GM18498 (cell line): ENCODE data around the gene GLB1L2.
"Not testable (repeated sequence)": the region's sequence is repeated elsewhere in the genome, so short reads cannot be mapped to it uniquely, and the experiment has no call there.

Experiments used
- ATAC-seq: cut with Tn5 transposase; IDR thresholded peaks from one replicate; pipeline ENCODE4 v1.9.1; 2021; ENCODE audit warnings: mild to moderate bottlenecking, moderate library complexity; ENCODE audit not compliant: unreplicated experiment

Gene GLB1L2

GRCh38 chr11:134322553-134322952, 9.2 kb upstream of the GLB1L2 start:
- ATAC-seq: no peak

DNA sequence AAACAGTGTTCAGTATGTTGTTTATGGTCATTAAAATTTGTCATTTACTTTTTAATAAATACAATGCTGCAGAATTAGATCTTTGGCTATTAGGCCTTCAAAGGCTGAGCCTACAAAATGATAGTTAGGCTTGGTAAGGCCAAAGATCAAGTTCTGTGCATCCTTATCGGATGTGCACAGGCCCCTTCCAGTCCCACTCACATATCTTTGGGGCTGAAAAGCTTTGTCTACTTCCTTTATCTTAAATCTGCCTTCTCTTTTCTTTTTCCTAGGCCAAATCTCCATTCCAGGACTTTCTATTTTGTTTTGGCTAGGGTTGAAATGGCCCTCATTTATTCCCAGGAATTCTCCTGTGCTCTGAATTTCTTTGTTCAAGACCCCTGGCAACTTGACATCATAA, 3.4 kb upstream of the GLB1L2 start:
- ATAC-seq: no peak

DNA sequence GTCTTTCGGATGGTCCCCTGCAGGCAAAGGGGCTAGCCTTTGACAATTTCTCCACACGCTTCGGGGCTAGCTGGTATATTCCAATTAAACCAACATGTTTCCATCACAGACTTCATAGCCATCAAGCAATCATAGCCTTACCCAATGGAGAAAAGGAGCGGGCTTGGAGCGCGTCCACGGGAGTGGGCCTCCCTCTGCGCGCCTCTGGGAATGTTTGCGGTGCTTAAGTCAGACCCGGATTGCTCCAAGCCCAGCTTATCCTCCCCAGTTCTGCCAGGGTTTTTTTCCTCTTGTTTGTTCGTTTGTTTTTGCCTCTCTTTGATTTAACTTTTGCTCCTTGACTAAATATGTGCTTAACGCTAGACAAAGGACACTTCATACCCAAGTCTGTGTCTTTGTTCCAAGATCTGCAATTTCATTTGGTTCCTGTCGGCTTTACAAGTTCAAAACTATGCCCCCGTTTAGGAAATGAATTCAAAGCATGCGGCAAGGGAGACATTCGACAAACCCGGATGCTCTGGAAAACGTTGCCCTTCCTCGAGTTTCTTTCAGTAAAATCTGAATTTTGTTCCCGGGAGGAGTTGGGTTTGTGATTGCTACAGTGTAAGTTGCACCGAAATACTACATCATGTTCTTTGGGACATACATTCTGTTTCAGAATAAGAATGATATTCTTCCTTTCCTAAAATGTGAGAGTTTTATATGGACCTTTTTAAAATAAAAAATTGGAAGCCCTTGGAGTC, 1.0 kb upstream of the GLB1L2 start:
- no peak for ATAC-seq

- ATAC-seq: peak; percentile 37
These were observed 422 bp downstream of the GLB1L2 start for GRCh38 chr11:134332189-134332631.

GRCh38 chr11:134332782-134333181, 994 bp downstream of the GLB1L2 start:
- ATAC-seq: no peak

GRCh38 chr11:134333312-134333711, 1.5 kb downstream of the GLB1L2 start:
- no peak for ATAC-seq

DNA sequence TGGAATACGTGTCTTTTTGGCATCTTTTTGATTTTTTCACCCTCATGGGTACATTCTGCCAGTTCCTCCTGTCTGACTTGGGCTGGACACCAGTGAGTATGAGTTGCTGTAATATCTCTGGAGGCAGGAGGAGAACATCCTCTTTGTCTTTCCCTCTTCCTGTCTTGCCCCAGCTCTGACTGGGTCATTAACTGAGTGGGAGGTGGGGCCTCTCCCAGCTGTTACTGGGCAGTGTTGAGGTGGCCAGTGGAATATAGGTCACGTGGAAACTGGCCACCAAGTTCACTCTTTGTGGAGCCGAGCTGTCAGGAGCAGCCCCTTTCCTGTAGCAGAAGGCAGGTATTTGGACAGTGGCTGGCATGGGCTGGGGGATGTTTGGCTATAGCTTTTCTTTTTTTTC, 2.2 kb downstream of the GLB1L2 start:
- no peak for ATAC-seq

DNA sequence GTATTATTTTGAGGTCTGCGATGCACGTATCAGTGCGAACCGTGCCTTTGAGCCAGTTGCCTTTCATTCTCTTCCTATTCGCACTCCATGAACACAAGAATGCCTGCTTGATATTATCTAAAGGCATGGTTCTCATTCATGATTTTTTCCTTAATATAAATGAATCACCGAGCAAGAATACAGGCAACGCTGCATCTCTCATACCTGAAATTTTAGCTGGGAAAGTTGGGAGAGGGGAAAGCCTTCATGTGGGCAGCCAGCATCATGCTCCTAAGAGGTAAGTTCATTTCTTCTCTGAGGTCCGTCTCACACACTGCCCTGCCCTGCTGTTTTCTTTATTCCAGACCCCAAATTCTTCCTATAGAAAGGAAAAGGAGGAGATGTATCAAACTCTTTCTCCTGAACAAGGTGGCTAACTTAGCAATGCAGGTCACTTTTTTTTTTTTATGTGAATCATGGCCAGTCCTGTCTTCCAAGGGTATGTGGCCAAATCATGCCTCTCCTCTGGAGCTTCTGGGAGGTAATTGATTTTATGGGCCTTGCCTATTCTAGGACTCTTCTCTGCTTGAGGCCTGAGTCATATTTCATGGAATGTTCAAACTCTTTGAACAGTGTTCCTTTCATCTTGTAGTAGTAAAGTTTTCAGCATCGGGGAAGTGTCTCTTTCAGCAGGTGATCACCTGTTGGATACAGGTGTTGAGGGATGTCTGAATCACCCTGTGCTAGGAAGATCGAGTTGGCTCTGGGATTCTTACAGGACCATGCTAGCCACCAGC, 3.2 kb downstream of the GLB1L2 start:
- ATAC-seq: no peak

DNA sequence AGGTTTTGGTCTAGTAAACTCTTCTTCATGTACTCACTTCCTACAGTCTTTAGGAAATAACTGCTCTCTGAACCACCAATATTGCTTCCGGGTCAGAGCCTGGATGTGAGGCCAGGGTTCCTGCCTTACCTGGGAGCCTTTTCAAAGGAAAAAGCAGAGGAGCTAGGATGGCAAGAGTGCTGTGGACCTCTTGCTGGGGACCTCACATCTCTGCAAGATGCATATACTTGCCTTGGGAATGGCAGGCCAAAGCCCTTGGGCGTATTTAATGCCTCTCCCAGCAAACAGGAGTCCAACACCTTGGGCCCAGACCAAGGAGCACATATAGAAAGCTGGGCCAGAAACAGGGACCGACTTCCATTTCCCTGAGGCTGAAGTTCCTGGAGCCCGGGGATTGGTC, 5.3 kb downstream of the GLB1L2 start:
- no peak for ATAC-seq

- ATAC-seq: no peak
These were observed 6.3 kb downstream of the GLB1L2 start for GRCh38 chr11:134338068-134338467.

- ATAC-seq: no peak
These were observed 6.9 kb downstream of the GLB1L2 start for GRCh38 chr11:134338654-134339053.

- no peak for ATAC-seq
These were observed 8.0 kb downstream of the GLB1L2 start for GRCh38 chr11:134339756-134340155.

- no peak for ATAC-seq
These were observed 8.7 kb downstream of the GLB1L2 start for GRCh38 chr11:134340354-134340964.

- no peak for ATAC-seq
These were observed 10.2 kb downstream of the GLB1L2 start for GRCh38 chr11:134341805-134342571.

DNA sequence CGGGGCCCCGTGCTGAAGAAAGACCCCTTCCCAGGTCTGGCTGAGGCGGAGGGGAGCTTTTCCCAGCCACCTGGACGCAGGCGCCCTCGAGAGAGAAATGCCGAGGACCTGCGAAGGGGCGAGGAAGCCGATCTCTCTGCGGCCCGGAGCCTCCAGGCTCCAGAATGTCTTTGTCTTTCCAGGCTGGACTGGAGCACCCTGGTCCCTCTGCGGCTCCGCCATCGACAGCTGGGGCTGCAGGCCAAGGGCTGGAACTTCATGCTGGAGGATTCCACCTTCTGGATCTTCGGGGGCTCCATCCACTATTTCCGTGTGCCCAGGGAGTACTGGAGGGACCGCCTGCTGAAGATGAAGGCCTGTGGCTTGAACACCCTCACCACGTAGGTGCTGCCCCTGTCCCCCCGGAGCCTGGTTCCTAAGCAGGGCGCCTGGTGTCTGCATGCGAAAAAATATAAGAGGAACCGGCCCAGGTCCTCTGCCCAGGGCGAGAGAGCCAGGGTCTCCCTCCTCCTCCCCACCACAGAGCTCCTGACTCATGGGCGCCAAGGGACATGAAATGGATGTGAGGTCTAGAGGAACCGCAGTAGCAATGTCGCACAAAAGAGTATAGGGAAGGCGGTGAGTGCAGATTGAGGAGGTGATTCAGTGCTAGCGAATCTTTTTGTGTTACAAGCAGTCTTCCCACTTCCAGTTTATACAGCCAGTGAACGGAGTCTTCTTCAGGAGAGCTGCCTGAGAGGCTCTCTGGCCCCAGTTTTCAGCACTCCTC, 11.0 kb downstream of the GLB1L2 start:
- no peak for ATAC-seq

DNA sequence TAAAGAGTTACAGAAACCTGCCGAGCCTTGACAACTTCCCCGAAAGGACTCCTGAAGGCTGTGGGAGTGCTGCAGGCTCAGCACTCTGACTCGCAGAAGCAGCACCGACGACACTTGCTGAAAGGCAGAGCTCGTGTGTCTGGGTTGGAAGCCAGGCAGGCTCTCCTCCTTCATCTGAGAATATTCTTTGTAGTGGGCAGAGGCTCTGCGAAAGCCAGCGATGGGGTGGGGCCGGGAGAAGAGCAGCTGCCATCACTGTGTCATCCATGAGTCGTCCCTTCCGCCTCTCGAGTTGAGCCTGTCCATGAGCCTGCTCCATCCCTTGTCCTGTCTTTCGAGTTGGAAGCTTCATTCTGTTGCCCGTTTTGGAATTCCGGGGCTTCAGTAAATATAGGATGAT, 11.9 kb downstream of the GLB1L2 start:
- no peak for ATAC-seq

- ATAC-seq: not testable (repeated sequence)
These were observed 12.9 kb downstream of the GLB1L2 start for GRCh38 chr11:134344497-134345236.

- ATAC-seq: no peak
These were observed 13.4 kb downstream of the GLB1L2 start for GRCh38 chr11:134345237-134345550.

DNA sequence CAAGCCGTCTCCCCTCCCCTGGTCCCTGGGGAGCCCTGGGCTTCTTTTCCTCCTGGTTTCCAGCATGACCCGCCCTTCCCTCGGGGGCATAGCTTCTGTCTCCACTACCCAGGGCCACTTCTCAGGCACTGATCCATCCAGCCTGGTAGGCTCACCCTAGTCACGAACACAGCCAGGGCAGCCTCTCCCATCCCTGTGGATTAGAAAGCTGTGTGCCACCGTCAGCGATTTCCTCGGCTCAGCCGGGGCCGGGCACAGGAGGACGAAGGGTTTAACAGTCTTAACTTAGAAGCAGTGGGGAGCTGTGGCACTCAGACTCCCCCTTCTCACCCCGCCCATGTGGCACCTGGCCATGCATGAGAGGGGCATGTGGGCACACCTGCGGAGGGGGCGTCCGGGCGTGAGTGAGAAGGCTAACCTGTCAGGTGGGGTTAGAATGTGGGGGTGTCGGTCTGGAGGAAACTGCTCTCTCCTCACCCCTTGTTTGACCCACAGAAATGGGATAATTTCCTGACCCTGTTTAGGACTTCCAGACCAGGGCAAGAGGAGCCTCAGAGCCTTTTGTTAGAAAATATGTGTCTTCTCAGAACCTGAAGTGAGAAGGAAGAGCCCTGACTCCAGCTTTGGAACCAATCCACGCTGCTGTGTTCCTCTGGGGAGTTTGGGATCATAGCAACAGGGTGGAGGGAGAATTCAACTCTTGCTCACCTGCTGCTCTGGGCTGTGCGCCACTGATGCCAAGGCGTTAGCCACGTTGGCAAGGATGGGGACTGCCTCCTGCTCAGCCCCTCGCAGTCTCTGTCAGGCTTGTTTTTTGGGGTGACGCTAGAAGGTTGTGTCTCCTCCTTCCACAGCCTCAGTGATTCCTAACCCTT, 14.6 kb downstream of the GLB1L2 start:
- no peak for ATAC-seq
